ENCODE data around the gene TATDN3. TPM values are rescaled to one million over a fixed set of nuclear protein-coding genes. Genes with fewer than 3 reads are reported as not detected.

Gene TATDN3
- polyA plus RNA-seq, 6 donors from 2014 or later = 38.3 to 50.6 (median 41.9) TPM

- no peak for DNase-seq
- Mint-ChIP-seq H3K4me1 (peaks cover 5 to 12% (median 9%) of the 10 kb centered on the region in 3 donors), H3K27me3 (no peaks in the 10 kb centered on the region), H3K4me3 (no peak overlapping the region), H3K36me3 (peaks cover 27 to 34% of the 10 kb centered on the region in 2 donors), H3K27ac (no peak overlapping the region), H3K9me3 (peaks cover 0 to 7% (median 2%) of the 10 kb centered on the region in 7 donors)
- no peak for ATAC-seq (ENCODE audit: low read depth in 2 of 2)
Measured at GRCh38 chr1:212781225-212781624, 10.5 kb upstream of the TATDN3 start.

- peaks cover 5 to 9% (median 6%) of the 10 kb centered on the region in 3 donors for H3K4me1 Mint-ChIP-seq
- peak overlapping the region in 1 of 6 donors; percentile 4 for H3K27ac Mint-ChIP-seq
- ATAC-seq (ENCODE audit: low read depth in 2 of 2) (peak in 1 of 2 donors; percentile 33), DNase-seq (peak; percentile 15)
- no peak overlapping the region for H3K4me3 Mint-ChIP-seq
- no peaks in the 10 kb centered on the region for H3K27me3 Mint-ChIP-seq
- peaks cover 15 to 29% of the 10 kb centered on the region in 2 donors for H3K36me3 Mint-ChIP-seq
- peaks cover 0 to 2% (median 0%) of the 10 kb centered on the region in 7 donors for H3K9me3 Mint-ChIP-seq
Measured at GRCh38 chr1:212782422-212783154, 9.1 kb upstream of the TATDN3 start.

GRCh38 chr1:212783976-212784375, 7.7 kb upstream of the TATDN3 start:
- peaks cover 8 to 22% of the 10 kb centered on the region in 2 donors for H3K36me3 Mint-ChIP-seq
- no peaks in the 10 kb centered on the region for H3K9me3 Mint-ChIP-seq
- ATAC-seq (ENCODE audit: low read depth in 2 of 2) = no peak
- no peak overlapping the region for H3K4me3 Mint-ChIP-seq
- H3K27me3 Mint-ChIP-seq = no peaks in the 10 kb centered on the region
- peaks cover 7 to 11% (median 8%) of the 10 kb centered on the region in 3 donors for H3K4me1 Mint-ChIP-seq
- no peak for DNase-seq
- H3K27ac Mint-ChIP-seq = no peak overlapping the region

GRCh38 chr1:212785871-212786270, 5.8 kb upstream of the TATDN3 start:
- no peak for ATAC-seq (ENCODE audit: low read depth in 2 of 2)
- Mint-ChIP-seq H3K27ac (peak overlapping the region in 2 of 6 donors; percentile 4 to 91), H3K9me3 (no peaks in the 10 kb centered on the region), H3K4me1 (peaks cover 8 to 22% (median 17%) of the 10 kb centered on the region in 3 donors), H3K27me3 (no peaks in the 10 kb centered on the region), H3K4me3 (no peak overlapping the region), H3K36me3 (peaks cover 8 to 22% of the 10 kb centered on the region in 2 donors)
- no peak for DNase-seq

- H3K27me3 Mint-ChIP-seq = no peaks in the 10 kb centered on the region
- peak; percentile 24 to 25 for ATAC-seq (ENCODE audit: low read depth in 2 of 2)
- H3K4me3 Mint-ChIP-seq = peak overlapping the region; percentile 60 to 99 (median 98)
- peak overlapping the region; percentile 73 to 97 (median 96) for H3K27ac Mint-ChIP-seq
- peaks cover 0 to 5% (median 2%) of the 10 kb centered on the region in 7 donors for H3K9me3 Mint-ChIP-seq
- H3K36me3 Mint-ChIP-seq = peaks cover 5 to 8% of the 10 kb centered on the region in 2 donors
- peaks cover 26 to 65% (median 31%) of the 10 kb centered on the region in 3 donors for H3K4me1 Mint-ChIP-seq
- no peak for DNase-seq
Measured at GRCh38 chr1:212791261-212791675, 426 bp upstream of the TATDN3 start.

- ATAC-seq (ENCODE audit: low read depth in 2 of 2) = no peak
- Mint-ChIP-seq H3K9me3 (peaks cover 0 to 5% (median 2%) of the 10 kb centered on the region in 7 donors), H3K27me3 (no peaks in the 10 kb centered on the region), H3K27ac (peak overlapping the region; percentile 5 to 97 (median 90)), H3K4me3 (peak overlapping the region; percentile 60 to 99 (median 98)), H3K4me1 (peaks cover 29 to 75% (median 31%) of the 10 kb centered on the region in 3 donors), H3K36me3 (peaks cover 5 to 8% of the 10 kb centered on the region in 2 donors)
- DNase-seq = no peak
Measured at GRCh38 chr1:212792396-212792908, 758 bp downstream of the TATDN3 start.

GRCh38 chr1:212794561-212795014, 2.9 kb downstream of the TATDN3 start:
- Mint-ChIP-seq H3K9me3 (peaks cover 0 to 5% (median 2%) of the 10 kb centered on the region in 7 donors), H3K27me3 (no peaks in the 10 kb centered on the region), H3K36me3 (peaks cover 5 to 17% of the 10 kb centered on the region in 2 donors), H3K27ac (peak overlapping the region; percentile 40 to 92 (median 62)), H3K4me1 (peaks cover 33 to 79% (median 34%) of the 10 kb centered on the region in 3 donors), H3K4me3 (peak overlapping the region; percentile 56 to 99 (median 80))
- peak; percentile 82 for DNase-seq
- ATAC-seq (ENCODE audit: low read depth in 2 of 2) = peak; percentile 93 to 94

- H3K4me1 Mint-ChIP-seq = peaks cover 28 to 61% (median 30%) of the 10 kb centered on the region in 3 donors
- H3K27me3 Mint-ChIP-seq = no peaks in the 10 kb centered on the region
- no peak for DNase-seq
- no peak overlapping the region for H3K4me3 Mint-ChIP-seq
- no peak for ATAC-seq (ENCODE audit: low read depth in 2 of 2)
- peaks cover 5 to 32% of the 10 kb centered on the region in 2 donors for H3K36me3 Mint-ChIP-seq
- peaks cover 0 to 5% (median 2%) of the 10 kb centered on the region in 7 donors for H3K9me3 Mint-ChIP-seq
- H3K27ac Mint-ChIP-seq = peak overlapping the region in 1 of 6 donors; percentile 24
Measured at GRCh38 chr1:212797681-212798080, 6.0 kb downstream of the TATDN3 start.

- Mint-ChIP-seq H3K27me3 (no peaks in the 10 kb centered on the region), H3K4me3 (no peak overlapping the region), H3K4me1 (no peaks in the 10 kb centered on the region), H3K36me3 (peaks cover 18 to 25% of the 10 kb centered on the region in 2 donors), H3K9me3 (no peaks in the 10 kb centered on the region), H3K27ac (no peak overlapping the region)
- ATAC-seq (ENCODE audit: low read depth in 2 of 2) = no peak
- DNase-seq = no peak
Measured at GRCh38 chr1:212805767-212806166, 14.1 kb downstream of the TATDN3 start.

- H3K27me3 Mint-ChIP-seq = no peaks in the 10 kb centered on the region
- no peak for ATAC-seq (ENCODE audit: low read depth in 2 of 2)
Measured at GRCh38 chr1:212814537-212815334, 23.0 kb downstream of the TATDN3 start.

GRCh38 chr1:212816567-212817278, 25.0 kb downstream of the TATDN3 start:
- DNase-seq (no peak), ATAC-seq (ENCODE audit: low read depth in 2 of 2) (no peak)
- no peaks in the 10 kb centered on the region for H3K27me3 Mint-ChIP-seq
- peaks cover 5 to 18% (median 14%) of the 10 kb centered on the region in 3 donors for H3K4me1 Mint-ChIP-seq
- H3K4me3 Mint-ChIP-seq = no peak overlapping the region
- H3K36me3 Mint-ChIP-seq = no peaks in the 10 kb centered on the region
- H3K9me3 Mint-ChIP-seq = no peaks in the 10 kb centered on the region
- H3K27ac Mint-ChIP-seq = peak overlapping the region in 2 of 6 donors; percentile 47 to 71

More at GRCh38 chr1:212814537-212815334, 23.0 kb downstream of the TATDN3 start:
- no peak overlapping the region for H3K4me3 Mint-ChIP-seq
- H3K4me1 Mint-ChIP-seq = peaks cover 4 to 10% (median 6%) of the 10 kb centered on the region in 3 donors
- no peaks in the 10 kb centered on the region for H3K36me3 Mint-ChIP-seq
- no peaks in the 10 kb centered on the region for H3K9me3 Mint-ChIP-seq
- peak overlapping the region in 1 of 6 donors; percentile 51 for H3K27ac Mint-ChIP-seq
- no peak for DNase-seq

- Mint-ChIP-seq H3K27ac (peak overlapping the region in 2 of 6 donors; percentile 10 to 51), H3K9me3 (peaks cover 0 to 10% (median 3%) of the 10 kb centered on the region in 7 donors), H3K27me3 (no peaks in the 10 kb centered on the region), H3K4me1 (peaks cover 5 to 18% (median 14%) of the 10 kb centered on the region in 3 donors), H3K36me3 (peaks cover 6 to 11% of the 10 kb centered on the region in 2 donors), H3K4me3 (peak overlapping the region in 7 of 8 donors; percentile 0 to 71 (median 47))
- DNase-seq = no peak
- peak; percentile 50 to 52 for ATAC-seq (ENCODE audit: low read depth in 2 of 2)
Measured at GRCh38 chr1:212819726-212820125, 28.0 kb downstream of the TATDN3 start.
